AG04449 (cell line): Measurements from ENCODE around the gene HTR1D.

Experiments used
- CTCF ChIA-PET: fragments of 350-600 bp; formaldehyde crosslinking; extraction: SDS; loops from one replicate; lab custom pipeline; 2021; ENCODE audit warnings: antibody characterized with exemption; lab: Yijun Ruan, JAX
- POLR2A ChIA-PET: fragments of 400-600, 350-600 bp; formaldehyde crosslinking; extraction: SDS; loops from one replicate; lab custom pipeline; 2020; ENCODE audit warnings: antibody characterized with exemption, inconsistent platforms; lab: Yijun Ruan, JAX
- DNase-seq: peaks from one replicate; pipeline ENCODE4 v3.0.0-alpha.2; 2010; ENCODE audit warnings: low read depth, low spot score
- H3K4me3 ChIP-seq: 2 replicates; pipeline ENCODE4 v1.5.1; 2011; ENCODE audit warnings: low read depth, mild to moderate bottlenecking, control low read depth, low read length
- TF ChIP-seq, protein P1 (sequence below): IDR thresholded peaks from one replicate; pipeline ENCODE4 v1.5.1; 2011; ENCODE audit warnings: mild to moderate bottlenecking, moderate library complexity, low read length, control low read depth, inconsistent platforms; ENCODE audit not compliant: insufficient read depth; ENCODE audit errors: missing control alignments

HTR1D gene

DNA sequence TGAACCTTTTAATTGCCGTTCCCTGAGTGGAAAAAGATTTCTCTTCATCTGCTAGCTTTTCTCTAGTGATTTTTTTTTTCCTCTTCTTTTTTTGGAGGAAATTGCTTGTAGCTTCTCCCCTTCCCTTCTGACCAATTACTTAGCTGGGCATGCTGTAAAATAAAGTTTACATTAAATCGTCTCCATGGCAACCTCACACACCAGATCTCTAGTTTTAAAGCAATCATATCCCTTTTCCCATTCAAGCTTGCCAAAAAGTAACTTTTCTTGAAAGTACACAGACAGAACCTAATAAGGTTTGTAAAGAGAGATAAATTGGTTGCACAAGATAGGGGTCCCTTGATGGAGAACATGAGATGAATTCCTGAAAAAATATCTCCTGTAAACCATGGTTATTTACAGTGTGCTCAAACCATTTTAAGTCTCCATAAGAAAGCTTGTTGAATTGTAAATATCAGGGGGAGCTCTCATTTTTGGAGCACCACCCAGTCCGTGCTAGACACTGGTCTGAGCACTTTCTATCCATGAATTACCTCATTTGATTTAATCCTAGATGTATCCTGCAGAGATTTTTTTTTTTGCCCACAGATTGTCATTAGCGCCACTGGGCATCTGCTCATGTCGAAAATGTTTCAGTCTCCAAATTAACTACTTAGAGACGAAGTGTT lies 32.6 kb upstream of the HTR1D start:
- POLR2A ChIA-PET, result no interaction called here
- DNase-seq, result no peak
- no peak overlapping the region for H3K4me3 ChIP-seq
- TF ChIP-seq, protein P1, sequence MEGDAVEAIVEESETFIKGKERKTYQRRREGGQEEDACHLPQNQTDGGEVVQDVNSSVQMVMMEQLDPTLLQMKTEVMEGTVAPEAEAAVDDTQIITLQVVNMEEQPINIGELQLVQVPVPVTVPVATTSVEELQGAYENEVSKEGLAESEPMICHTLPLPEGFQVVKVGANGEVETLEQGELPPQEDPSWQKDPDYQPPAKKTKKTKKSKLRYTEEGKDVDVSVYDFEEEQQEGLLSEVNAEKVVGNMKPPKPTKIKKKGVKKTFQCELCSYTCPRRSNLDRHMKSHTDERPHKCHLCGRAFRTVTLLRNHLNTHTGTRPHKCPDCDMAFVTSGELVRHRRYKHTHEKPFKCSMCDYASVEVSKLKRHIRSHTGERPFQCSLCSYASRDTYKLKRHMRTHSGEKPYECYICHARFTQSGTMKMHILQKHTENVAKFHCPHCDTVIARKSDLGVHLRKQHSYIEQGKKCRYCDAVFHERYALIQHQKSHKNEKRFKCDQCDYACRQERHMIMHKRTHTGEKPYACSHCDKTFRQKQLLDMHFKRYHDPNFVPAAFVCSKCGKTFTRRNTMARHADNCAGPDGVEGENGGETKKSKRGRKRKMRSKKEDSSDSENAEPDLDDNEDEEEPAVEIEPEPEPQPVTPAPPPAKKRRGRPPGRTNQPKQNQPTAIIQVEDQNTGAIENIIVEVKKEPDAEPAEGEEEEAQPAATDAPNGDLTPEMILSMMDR, result no peak
- CTCF ChIA-PET, result interaction anchor here (1.0 to 1.6 kb wide), 2 partner anchors 65 to 151 kb away, joined by 4 read pairs; no protein-coding TSS in a partner anchor

DNA sequence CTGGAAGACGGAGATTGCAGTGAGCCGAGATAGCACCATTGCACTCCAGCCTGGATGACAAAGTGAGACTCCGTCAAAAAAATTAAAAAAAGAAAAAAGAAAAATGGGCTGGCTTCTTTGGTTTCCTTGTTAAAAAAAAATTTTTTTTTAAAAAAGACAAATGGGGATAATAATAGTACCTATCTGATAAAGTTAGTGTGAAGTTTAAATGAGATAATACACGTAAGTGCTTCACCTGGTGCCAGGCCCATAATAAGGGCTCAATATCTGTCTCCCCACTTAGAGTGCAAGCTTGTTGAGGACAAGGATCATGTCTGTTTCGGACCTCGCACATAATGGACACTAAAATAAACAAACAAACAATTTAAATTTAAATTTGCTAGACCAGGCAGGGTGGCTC lies 30.0 kb upstream of the HTR1D start:
- POLR2A ChIA-PET, result no interaction called here

DNA sequence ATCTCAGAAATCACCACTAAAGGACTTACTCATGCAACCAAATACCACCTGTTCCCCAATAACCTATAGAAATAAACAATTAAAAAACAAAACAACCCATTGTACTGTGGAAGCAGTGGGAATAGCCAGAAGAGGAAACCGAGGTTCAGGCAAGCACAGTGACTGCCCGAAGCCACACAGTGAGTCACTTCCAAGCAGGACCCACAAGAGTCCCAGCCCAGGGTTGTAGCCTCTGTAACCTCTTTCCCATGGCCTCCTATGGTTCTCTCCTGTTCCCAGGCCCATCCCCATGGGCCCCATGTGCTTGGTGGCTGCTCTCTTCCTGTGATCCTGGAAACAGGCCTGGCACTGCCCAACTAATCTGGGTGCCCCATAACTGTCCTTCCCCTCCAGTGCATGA lies 29.0 kb upstream of the HTR1D start:
- no peak for DNase-seq
- TF ChIP-seq, protein P1, result no peak
- ChIA-PET CTCF (no interaction called here), POLR2A (no interaction called here)
- H3K4me3 ChIP-seq, result no peak overlapping the region

More for the DNA sequence above, 30.0 kb upstream of the HTR1D start:
- TF ChIP-seq, protein P1, result no peak
- DNase-seq, result no peak
- no peak overlapping the region for H3K4me3 ChIP-seq
- CTCF ChIA-PET, result no interaction called here

DNA sequence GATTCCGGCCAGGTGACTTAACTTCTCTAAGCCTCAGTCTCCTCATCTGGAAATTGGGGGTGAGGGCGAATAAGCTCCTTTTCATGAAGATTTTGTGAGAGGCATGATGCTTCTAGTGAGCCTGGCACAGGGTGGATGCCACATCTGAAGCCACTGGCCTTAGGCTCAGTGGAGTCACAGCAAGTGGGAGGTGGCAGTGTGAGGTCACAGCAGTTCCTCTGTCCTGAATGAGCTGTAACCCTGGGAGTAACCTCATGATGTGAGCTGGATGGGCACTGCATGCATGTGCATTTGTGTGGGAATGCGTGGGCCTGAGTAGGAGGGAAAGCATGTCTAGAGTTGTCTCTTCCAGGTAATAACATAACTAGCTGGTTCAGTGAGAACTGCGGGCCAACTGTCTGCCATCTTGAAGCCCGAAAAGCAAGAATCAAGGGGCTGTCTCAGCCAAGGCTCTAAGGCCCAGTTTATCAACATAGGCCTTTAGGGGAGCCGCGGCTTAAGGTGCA lies 27.0 kb upstream of the HTR1D start:
- TF ChIP-seq, protein P1, result no peak

DNA sequence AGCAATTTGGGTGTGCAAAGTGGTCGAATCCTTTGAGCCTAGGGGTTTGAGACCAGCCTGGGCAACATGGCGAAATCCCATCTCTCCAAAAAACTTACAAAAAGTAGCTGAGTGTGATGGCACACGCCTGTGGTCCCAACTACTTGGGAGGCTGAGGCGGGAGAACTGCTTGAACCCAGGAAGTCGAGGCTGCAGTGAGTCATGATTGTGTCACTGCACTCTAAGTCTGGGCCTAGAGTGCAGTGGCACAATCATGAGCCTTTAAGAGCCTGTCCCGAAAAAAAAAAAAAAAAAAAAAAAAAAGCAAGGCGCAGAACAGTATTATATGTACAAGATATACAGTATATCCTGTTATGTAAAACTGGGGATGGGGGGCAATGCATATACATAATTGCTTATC lies 25.1 kb upstream of the HTR1D start:
- ChIA-PET POLR2A (no interaction called here), CTCF (interaction anchor here (0.9 to 1.6 kb wide), 2 partner anchors 9 to 144 kb away, joined by 3 to 5 read pairs; no protein-coding TSS in a partner anchor)
- no peak overlapping the region for H3K4me3 ChIP-seq
- TF ChIP-seq, protein P1, result no peak
- DNase-seq, result no peak

More for the DNA sequence above, 27.0 kb upstream of the HTR1D start:
- DNase-seq, result no peak
- ChIA-PET POLR2A (no interaction called here), CTCF (no interaction called here)
- no peak overlapping the region for H3K4me3 ChIP-seq

DNA sequence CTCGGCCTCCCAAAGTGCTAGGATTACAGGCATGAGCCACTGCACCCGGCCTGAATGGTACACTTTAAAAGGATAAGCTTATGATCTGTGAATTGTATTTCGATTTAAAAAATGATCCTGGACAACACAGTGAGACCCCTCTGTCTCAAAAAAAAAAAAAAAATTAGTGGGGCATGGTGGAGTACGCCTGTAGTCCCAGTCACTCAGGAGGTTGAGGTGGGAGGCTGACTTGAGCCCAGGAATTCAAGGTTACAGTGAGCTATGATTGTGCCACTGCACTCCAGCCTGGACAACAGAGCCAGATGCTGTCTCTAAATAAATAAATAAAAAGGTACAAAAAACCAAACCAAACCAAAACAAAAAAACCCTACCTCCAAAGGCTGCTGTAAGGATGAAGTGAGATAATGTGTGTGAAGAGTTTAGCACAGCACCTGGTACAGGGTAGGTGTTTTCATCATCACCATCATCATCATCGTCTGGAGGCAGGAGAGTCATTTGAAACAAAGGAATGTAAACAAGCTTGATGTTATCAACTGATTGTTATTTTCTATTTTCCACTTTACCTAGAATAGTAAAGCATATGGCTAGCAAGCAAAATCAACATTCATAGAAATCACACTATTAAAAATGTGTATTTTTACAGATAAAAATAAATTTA lies 22.5 kb upstream of the HTR1D start:
- TF ChIP-seq, protein P1, result no peak
- POLR2A ChIA-PET, result no interaction called here
- no peak for DNase-seq
- H3K4me3 ChIP-seq, result no peak overlapping the region
- CTCF ChIA-PET, result interaction anchor here (1.0 to 1.1 kb wide), 3 partner anchors 9 to 164 kb away, joined by 3 to 4 read pairs (median 3); no protein-coding TSS in a partner anchor
